NT2/D1 (cell line): Measurements from ENCODE around the gene ABCB9.

Experiments
- YY1 ChIP-seq: IDR thresholded peaks from 2 replicates; pipeline ENCODE4 v1.6.1; 2011; ENCODE audit not compliant: insufficient read length, insufficient read depth
- ZNF274 ChIP-seq: IDR thresholded peaks from 2 replicates; pipeline ENCODE4 v1.6.1; 2011; ENCODE audit warnings: mild to moderate bottlenecking, low read depth, low read length

- TF ChIP-seq ZNF274, result no peak
- TF ChIP-seq YY1, result no peak
Observed at GRCh38 chr12:122982477-122982815, 16.2 kb upstream of the ABCB9 start.
